ENCODE results near the gene RNF144A. TPM values are rescaled to one million over a fixed set of nuclear protein-coding genes. Genes with fewer than 3 reads are reported as not detected.
"Not testable (repeated sequence)": the region's sequence is repeated elsewhere in the genome, so short reads cannot be mapped to it uniquely, and the experiment has no call there.

The RNF144A gene
- total RNA-seq, 1 experiment from 2014 or later: 13.6 TPM

GRCh38 chr2:6994536-6995128, 77.4 kb downstream of the RNF144A start:
- CTCF ChIA-PET: no interaction called here
- H3K9me3 ChIP-seq (ENCODE audit: low read depth, low read length, poor library complexity, severe bottlenecking): no peaks in the 10 kb centered on the region
- no peaks in the 10 kb centered on the region for H3K36me3 ChIP-seq (ENCODE audit: insufficient read depth, low read length, poor library complexity, severe bottlenecking)
- POLR2A ChIA-PET (ENCODE audit: low non-redundant PET): no interaction called here
- no TSS peak for BruUV-seq (replicated peaks)
- H3K4me3 ChIP-seq (ENCODE audit: low read depth, low read length, poor library complexity, severe bottlenecking): no peak overlapping the region
- intact Hi-C loops (cut with micrococcal nuclease; ENCODE audit: unreplicated experiment): no loop called here
- no peak for TF ChIP-seq CTCF (conservative IDR thresholded peaks at IDR 0.05; ENCODE audit: low read depth, low read length)
- no peak for TF ChIP-seq EZH2 (IDR thresholded peaks at IDR 0.05; ENCODE audit: borderline replicate concordance, low read depth, low read length, poor library complexity, severe bottlenecking)
- DNase-seq (ENCODE audit: low spot score): no peak
- H3K27me3 ChIP-seq (replicated peaks; ENCODE audit: insufficient read depth, low read depth, low read length, poor library complexity): no peaks in the 10 kb centered on the region
- H3K4me1 ChIP-seq (ENCODE audit: insufficient read depth, low read length, poor library complexity, severe bottlenecking): peaks cover 4% of the 10 kb centered on the region
- no peak overlapping the region for H3K27ac ChIP-seq (ENCODE audit: low read depth, low read length, poor library complexity, severe bottlenecking)

GRCh38 chr2:6995391-6996097, 78.3 kb downstream of the RNF144A start:
- DNase-seq (ENCODE audit: low spot score): no peak
- Histone ChIP-seq H3K4me3 (ENCODE audit: low read depth, low read length, poor library complexity, severe bottlenecking) (no peak overlapping the region), H3K9me3 (ENCODE audit: low read depth, low read length, poor library complexity, severe bottlenecking) (no peaks in the 10 kb centered on the region), H3K4me1 (ENCODE audit: insufficient read depth, low read length, poor library complexity, severe bottlenecking) (peaks cover 4% of the 10 kb centered on the region), H3K27ac (ENCODE audit: low read depth, low read length, poor library complexity, severe bottlenecking) (no peak overlapping the region), H3K27me3 (replicated peaks; ENCODE audit: insufficient read depth, low read depth, low read length, poor library complexity) (no peaks in the 10 kb centered on the region), H3K36me3 (ENCODE audit: insufficient read depth, low read length, poor library complexity, severe bottlenecking) (no peaks in the 10 kb centered on the region)
- TF ChIP-seq CTCF (conservative IDR thresholded peaks at IDR 0.05; ENCODE audit: low read depth, low read length) (no peak), EZH2 (IDR thresholded peaks at IDR 0.05; ENCODE audit: borderline replicate concordance, low read depth, low read length, poor library complexity, severe bottlenecking) (no peak)
- intact Hi-C loops (cut with micrococcal nuclease; ENCODE audit: unreplicated experiment): no loop called here
- no TSS peak for BruUV-seq (replicated peaks)
- CTCF ChIA-PET: no interaction called here
- POLR2A ChIA-PET (ENCODE audit: low non-redundant PET): no interaction called here

GRCh38 chr2:6999211-6999877, 82.1 kb downstream of the RNF144A start:
- Histone ChIP-seq H3K9me3 (ENCODE audit: low read depth, low read length, poor library complexity, severe bottlenecking) (no peaks in the 10 kb centered on the region), H3K27ac (ENCODE audit: low read depth, low read length, poor library complexity, severe bottlenecking) (no peak overlapping the region), H3K4me3 (ENCODE audit: low read depth, low read length, poor library complexity, severe bottlenecking) (no peak overlapping the region), H3K4me1 (ENCODE audit: insufficient read depth, low read length, poor library complexity, severe bottlenecking) (no peaks in the 10 kb centered on the region), H3K27me3 (replicated peaks; ENCODE audit: insufficient read depth, low read depth, low read length, poor library complexity) (no peaks in the 10 kb centered on the region), H3K36me3 (ENCODE audit: insufficient read depth, low read length, poor library complexity, severe bottlenecking) (no peaks in the 10 kb centered on the region)
- POLR2A ChIA-PET (ENCODE audit: low non-redundant PET): no interaction called here
- CTCF ChIA-PET: no interaction called here
- intact Hi-C loops (cut with micrococcal nuclease; ENCODE audit: unreplicated experiment): no loop called here
- BruUV-seq (replicated peaks): no TSS peak
- DNase-seq (ENCODE audit: low spot score): no peak
- TF ChIP-seq EZH2 (IDR thresholded peaks at IDR 0.05; ENCODE audit: borderline replicate concordance, low read depth, low read length, poor library complexity, severe bottlenecking) (no peak), CTCF (conservative IDR thresholded peaks at IDR 0.05; ENCODE audit: low read depth, low read length) (no peak)

GRCh38 chr2:7001395-7001794, 84.2 kb downstream of the RNF144A start:
- H3K27me3 ChIP-seq (replicated peaks; ENCODE audit: insufficient read depth, low read depth, low read length, poor library complexity); CTCF ChIA-PET; H3K27ac ChIP-seq (ENCODE audit: low read depth, low read length, poor library complexity, severe bottlenecking); intact Hi-C loops (cut with micrococcal nuclease; ENCODE audit: unreplicated experiment); H3K4me1 ChIP-seq (ENCODE audit: insufficient read depth, low read length, poor library complexity, severe bottlenecking); H3K9me3 ChIP-seq (ENCODE audit: low read depth, low read length, poor library complexity, severe bottlenecking); POLR2A ChIA-PET (ENCODE audit: low non-redundant PET); BruUV-seq (replicated peaks); DNase-seq (ENCODE audit: low spot score); H3K4me3 ChIP-seq (ENCODE audit: low read depth, low read length, poor library complexity, severe bottlenecking); H3K36me3 ChIP-seq (ENCODE audit: insufficient read depth, low read length, poor library complexity, severe bottlenecking): not testable (repeated sequence)

Data from A673 (cell line).